CD4-positive, alpha-beta T cell treated with Interleukin-6 at 100 ng/mL for 8 hours (primary cell): ENCODE data around the gene AP3S1.
"Not testable (repeated sequence)": the region's sequence is repeated elsewhere in the genome, so short reads cannot be mapped to it uniquely, and the experiment has no call there.

Experiments
- DNase-seq: peaks from one replicate; pipeline ENCODE4 v3.0.0-alpha.2; 2020; ENCODE audit warnings: mixed read lengths, low spot score

Gene AP3S1

GRCh38 chr5:115873392-115873791 is 31.7 kb downstream of the AP3S1 start:
- no peak for DNase-seq

GRCh38 chr5:115875447-115875846 is 33.7 kb downstream of the AP3S1 start:
- no peak for DNase-seq

DNA sequence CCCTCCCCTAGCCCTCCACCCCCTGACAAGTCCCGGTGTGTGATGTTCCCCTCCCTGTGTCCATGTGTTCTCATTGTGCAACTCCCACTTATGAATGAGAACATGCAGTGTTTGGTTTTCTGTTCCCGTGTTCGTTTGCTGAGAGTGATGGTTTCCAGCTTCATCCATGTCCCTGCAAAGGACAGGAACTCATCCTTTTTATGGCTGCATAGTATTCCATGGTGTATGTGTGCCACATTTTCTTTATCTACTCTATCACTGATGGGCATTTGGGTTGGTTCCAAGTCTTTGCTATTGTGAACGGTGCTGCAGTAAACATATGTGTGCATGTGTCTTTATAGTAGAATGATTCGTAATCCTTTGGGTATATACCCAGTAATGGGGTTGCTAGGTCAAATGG is 35.6 kb downstream of the AP3S1 start:
- not testable (repeated sequence) for DNase-seq

- DNase-seq, result not testable (repeated sequence)
Measured at GRCh38 chr5:115882434-115882833, 40.7 kb downstream of the AP3S1 start.

DNA sequence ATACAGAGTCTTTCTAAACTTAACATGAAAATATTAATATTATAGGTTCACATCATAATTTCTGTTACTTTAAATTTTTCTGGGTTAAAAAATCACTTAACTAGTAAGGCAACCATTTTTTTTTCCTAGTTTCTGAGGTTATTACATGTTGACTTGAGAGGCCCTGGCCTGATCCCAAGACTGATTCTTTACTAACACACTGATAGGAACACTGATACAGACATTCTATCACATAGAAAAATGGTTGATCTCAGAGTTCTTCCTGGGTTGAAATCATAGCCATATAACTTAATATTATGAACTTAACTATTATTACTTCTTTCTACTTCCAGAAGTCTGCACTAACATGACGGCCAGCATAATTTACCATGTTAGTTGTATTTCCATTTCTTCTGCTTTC is 43.0 kb downstream of the AP3S1 start:
- DNase-seq, result no peak

GRCh38 chr5:115885208-115885607 is 43.5 kb downstream of the AP3S1 start:
- DNase-seq, result not testable (repeated sequence)

DNA sequence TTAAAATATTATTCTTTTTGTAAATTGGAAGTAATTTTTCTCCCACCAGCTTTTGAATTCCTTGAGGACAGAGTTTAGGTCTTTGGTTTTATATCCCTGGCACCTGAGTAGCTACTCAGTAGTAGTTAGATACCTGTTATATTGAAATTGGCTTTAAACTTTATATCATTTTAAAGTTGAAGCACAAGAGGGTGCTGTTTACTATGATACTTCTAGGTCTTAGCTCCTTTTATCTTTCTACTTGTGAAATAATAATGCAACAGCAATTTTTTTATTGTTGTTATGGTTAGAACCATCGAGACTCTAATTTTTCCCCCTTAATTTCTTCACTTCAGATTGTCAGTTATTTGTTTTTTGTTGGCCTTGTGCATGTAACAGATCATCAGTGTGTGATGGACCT is 46.3 kb downstream of the AP3S1 start:
- DNase-seq, result no peak

DNA sequence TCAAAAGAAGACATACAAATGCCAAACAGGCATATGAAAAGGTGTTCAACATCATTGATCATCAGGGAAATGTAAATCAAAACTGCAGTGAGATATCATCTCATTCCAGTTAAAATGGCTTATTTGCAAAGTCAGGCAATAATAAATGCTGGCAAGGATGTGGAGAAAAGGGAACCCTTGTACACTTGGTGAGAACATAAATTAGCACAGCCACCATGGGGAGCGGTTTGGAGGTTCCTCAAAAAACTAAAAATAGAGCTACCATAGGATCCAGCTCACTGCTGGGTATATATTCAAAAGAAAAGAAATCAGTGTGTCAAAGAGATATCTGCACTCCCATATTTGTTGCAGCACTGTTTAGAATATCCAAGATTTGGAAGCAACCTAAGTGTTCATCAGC is 50.3 kb downstream of the AP3S1 start:
- no peak for DNase-seq

DNA sequence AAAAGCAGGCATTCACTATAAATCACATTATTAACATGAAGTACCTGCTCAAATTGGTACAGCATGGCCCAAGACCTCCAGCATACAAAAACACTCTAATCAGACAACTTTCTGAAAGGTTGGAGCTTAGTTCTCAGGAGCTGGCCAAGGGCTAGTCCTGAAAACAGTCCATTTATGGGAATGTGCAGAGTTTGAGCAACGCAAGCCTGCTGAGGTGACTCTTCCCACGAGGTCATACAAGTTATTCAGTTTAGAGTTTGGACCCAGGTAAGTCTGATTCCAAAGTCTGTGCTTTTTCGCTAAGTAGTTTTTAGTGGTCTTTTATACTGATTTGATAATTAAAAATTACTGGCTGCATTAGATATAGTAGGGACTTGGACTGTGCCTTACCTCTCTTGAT is 52.6 kb downstream of the AP3S1 start:
- no peak for DNase-seq

- no peak for DNase-seq
Measured at GRCh38 chr5:115895821-115896220, 54.1 kb downstream of the AP3S1 start.

GRCh38 chr5:115898656-115899055 is 56.9 kb downstream of the AP3S1 start:
- DNase-seq, result no peak

DNA sequence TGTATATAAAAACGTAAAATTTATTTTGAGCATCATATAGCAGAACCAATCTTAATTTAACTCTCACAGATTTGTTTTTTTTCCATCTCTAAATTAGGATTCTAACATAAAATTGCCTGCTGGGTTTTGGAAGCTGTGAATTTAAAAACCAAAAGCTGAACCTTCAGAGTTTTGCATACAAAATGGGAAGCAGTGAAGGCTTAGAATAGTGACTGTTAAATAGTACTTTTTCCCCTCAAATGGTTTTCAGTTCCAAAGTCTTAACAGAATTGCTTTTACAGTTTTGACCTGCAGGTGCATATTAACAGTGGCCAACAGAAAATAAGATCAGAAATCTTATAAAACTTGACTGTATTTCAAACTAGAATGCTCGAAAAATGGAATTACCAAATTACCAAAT is 65.4 kb downstream of the AP3S1 start:
- no peak for DNase-seq

DNA sequence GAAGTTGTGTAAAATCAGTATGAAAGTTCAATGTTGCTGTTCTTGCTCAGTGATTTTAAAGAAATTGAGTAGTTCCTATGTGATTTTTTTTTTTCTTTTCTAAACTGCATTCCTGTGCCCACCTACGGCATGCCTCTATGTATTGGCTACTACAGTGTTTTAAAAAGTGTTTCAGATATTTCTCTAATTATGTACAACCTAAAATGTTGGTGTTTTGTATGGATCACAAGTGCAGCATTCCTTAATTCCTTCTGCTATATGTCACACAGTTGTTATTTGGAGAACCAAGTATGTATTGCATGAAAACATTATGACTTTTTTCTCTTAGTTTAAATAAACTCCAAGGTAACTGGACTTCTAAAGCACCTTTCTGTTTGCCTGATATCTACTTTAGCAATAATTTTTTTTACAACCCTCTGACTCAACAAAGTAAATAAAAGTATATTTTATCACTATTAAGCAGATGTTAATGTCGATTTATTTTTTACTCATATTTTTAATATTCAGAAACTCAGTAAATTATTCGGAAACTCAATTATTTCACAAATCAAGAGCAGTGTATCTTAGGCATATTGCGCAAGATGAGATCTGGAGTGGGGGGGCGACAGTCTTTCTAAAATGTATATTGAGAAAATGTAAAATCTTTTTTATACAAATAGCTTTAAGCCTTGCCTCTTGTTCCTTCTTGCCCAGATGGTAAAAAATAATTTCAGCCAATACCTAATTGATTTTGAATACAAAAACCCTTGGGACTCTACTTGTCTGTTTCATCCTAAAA is 72.1 kb downstream of the AP3S1 start:
- DNase-seq, result not testable (repeated sequence)

DNA sequence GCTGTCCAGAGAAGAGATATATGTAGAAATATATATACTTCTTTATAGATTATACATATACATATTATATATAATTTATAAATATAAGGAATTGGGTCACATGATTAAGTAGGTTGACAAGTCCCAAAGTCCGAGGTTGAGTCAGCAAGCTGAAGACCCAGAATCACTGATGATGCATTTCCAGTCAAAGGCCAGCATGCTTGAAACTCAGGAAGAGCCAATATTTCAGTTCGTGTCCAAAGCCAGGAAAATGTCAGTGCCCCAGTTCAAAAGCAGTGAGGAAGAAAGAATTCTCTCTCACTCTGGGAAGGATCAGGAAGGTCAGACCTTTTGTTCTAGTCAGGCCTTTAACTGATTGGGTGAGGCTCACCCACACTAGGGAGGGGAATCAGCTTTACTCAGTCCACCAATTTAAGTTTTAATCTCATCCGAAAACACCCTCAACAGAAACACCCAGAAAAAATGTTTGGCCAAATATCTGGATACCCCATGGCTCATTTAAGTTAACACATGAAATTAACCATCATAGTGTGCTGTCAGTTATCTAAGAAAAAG is 78.5 kb downstream of the AP3S1 start:
- no peak for DNase-seq

- DNase-seq, result not testable (repeated sequence)
Measured at GRCh38 chr5:115928578-115929407, 87.1 kb downstream of the AP3S1 start.

GRCh38 chr5:115930171-115930570 is 88.4 kb downstream of the AP3S1 start:
- not testable (repeated sequence) for DNase-seq

- no peak for DNase-seq
Measured at GRCh38 chr5:115930630-115931337, 89.0 kb downstream of the AP3S1 start.

GRCh38 chr5:115932991-115933390 is 91.3 kb downstream of the AP3S1 start:
- no peak for DNase-seq

DNA sequence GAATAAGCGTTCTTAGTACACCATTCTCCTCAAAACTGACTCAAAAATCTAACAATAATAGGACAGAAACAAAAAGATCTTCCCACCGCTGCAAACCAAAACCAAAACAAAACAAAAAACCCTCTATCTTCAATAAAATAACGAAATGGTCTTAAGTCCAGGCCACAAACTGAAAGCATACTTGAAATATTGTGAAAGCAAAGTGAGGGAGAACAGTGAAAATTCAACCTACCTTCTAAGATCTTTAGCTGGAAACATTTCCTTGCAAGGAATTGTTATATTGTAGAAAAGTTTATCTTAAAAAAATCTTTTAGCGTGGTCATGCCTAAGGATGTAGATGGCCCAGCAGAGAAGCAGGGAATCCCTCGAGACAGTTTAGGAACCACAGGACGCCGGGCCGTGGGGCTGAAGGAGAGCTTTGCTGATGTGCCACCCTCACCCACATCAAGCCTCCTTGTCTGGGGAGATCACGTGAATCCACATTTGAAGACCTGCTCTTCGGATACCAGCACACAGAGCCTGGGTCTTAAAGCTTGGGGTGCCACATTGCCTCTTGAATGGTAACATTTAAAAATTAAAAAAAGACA is 92.7 kb downstream of the AP3S1 start:
- no peak for DNase-seq

DNA sequence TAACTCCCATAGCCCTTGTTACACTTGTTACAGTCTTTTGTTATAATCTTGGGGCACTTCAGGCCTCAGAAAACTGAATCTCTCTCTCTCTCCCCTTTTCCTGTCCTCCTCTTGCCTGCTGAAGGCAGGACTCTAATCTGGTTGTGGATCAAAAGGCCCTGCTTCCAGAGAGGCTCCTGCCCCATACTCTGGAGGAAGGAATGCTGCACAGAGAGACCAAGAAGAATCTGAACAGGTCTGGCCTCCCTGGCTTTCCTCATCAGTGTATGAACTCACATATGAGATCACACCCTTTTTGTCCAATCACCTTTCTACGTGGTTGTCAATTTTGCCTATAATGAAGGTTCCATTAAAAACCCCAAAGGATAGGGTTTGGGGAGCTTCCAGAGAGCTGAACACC is 94.3 kb downstream of the AP3S1 start:
- DNase-seq, result no peak

DNA sequence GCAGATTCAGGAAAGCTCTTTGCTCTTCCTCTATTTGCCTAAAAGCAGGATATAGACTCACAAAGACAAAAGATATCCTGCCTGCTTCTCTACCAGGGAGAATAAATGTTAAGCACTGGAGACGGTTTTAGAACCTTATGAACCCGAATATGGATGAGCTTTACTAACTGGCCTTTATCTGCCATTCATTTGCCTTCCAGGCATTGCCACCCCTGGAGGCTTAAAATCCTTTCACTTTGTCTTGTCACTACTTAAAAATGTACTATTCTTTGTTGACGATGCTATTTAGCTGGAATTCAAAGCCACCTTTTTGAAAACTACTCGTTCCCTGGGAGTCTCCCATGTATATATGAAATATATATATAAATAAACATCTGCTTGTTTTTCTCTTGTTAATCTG is 97.3 kb downstream of the AP3S1 start:
- DNase-seq, result no peak
